Adrenal gland (tissue), 5 donors: Measurements from ENCODE around the gene CRTAP.

Source experiments
- CTCF ChIP-seq, 6 experiments: fragments of 450-650 bp in 4 of 6; fragments of 200-600 bp in 2 of 6; sonication (generic) in 1 of 6; IDR thresholded peaks; 1 replicate in 5 of 6; 2 replicates in 1 of 6; pipeline versions ENCODE4 v1.5.1 to v1.8.0; 2016 to 2021; ENCODE audit warnings: antibody characterized with exemption in 6 of 6, mild to moderate bottlenecking in 2 of 6, moderate library complexity in 1 of 6
- POLR2A ChIP-seq, 2 donors: fragments of 450-650 bp; IDR thresholded peaks; one replicate each; pipeline ENCODE4 v1.6.1; 2017; ENCODE audit warnings: antibody characterized with exemption in 2 of 2, mild to moderate bottlenecking in 2 of 2, moderate library complexity in 1 of 2
- donor health status: DM: no; HTN: no; CAD: no.

DNA sequence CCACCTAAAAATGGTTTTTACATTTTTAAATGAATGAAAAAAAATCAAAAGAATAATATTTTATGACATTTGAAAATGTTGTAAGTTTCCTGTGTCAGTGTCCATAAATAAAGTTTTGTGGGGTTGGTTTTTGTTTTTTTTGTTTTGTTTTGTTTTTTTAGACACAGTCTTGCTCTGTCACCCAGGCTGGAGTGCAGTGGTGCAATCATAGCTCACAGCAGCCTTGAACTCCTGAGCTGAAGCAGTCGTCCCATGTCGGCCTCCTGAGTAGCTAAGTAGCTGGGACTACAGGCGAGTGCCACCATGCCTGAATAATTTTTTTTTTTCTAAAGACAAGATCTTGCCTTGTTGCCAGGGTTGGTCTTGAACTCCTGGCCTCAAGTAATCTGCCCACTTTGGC is 14.1 kb upstream of the CRTAP start:
- TF ChIP-seq CTCF (IDR thresholded peaks at IDR 0.05) (no peak), POLR2A (IDR thresholded peaks at IDR 0.05) (no peak)
